Endothelial cell of umbilical vein (primary cell): ENCODE measurements around the gene STK32C. TPM values are rescaled to one million over a fixed set of nuclear protein-coding genes. Genes with fewer than 3 reads are reported as not detected.

ENCODE experiments used
- BruUV-seq: library from RNA; stranded (reverse); fragments of 400-500 nt; replicated peaks from 2 replicates; lab custom pipeline; 2021; lab: Mats Ljungman, UMichigan
- CTCF ChIA-PET: fragments of 300-600, 350-600 bp; sonication (Branson Sonifier 250); formaldehyde crosslinking; loops from one replicate; lab custom pipeline; 2021; ENCODE audit warnings: antibody characterized with exemption, inconsistent platforms; lab: Charles Lee
- POLR2A ChIA-PET: fragments of 300-600, 350-600 bp; sonication (Branson Sonifier 250); formaldehyde crosslinking; loops from one replicate; lab custom pipeline; 2021; ENCODE audit warnings: antibody characterized with exemption, inconsistent platforms; lab: Charles Lee
- DNase-seq: peaks from one replicate; pipeline ENCODE4 v3.0.0-alpha.2; 2011; ENCODE audit warnings: low read depth, low spot score
- FAIRE-seq: peaks from 2 replicates; lab custom pipeline; 2011; peaks lifted over from hg19 to GRCh38; lab: Jason Lieb, UNC
- H2AFZ ChIP-seq: 2 replicates; pipeline ENCODE4 v1.6.0; 2012; ENCODE audit warnings: low read depth, low read length, control low read depth, inconsistent platforms
- H3K27ac ChIP-seq: 2 replicates; pipeline ENCODE4 v1.5.1; 2011; ENCODE audit warnings: low read depth, mild to moderate bottlenecking, control low read depth, low read length, moderate library complexity; ENCODE audit not compliant: insufficient read depth
- H3K27me3 ChIP-seq, 2 experiments: 2 replicates each; pipeline versions ENCODE4 v1.6.0 to v1.6.1; 2011; ENCODE audit warnings: low read length in 2 of 2, mixed read lengths in 1 of 2; ENCODE audit not compliant: control insufficient read depth in 2 of 2, insufficient read depth in 2 of 2
- H3K36me3 ChIP-seq, 2 experiments: 2 replicates in 1 of 2; 3 replicates in 1 of 2; pipeline ENCODE4 v1.5.1; 2011; ENCODE audit warnings: low read length in 2 of 2, mild to moderate bottlenecking in 1 of 2, moderate library complexity in 1 of 2; ENCODE audit not compliant: control insufficient read depth in 2 of 2, insufficient read depth in 2 of 2; ENCODE audit errors: extremely low read depth in 1 of 2
- H3K4me1 ChIP-seq: 3 replicates; pipeline ENCODE4 v1.5.1; 2011; ENCODE audit warnings: mild to moderate bottlenecking, low read length; ENCODE audit not compliant: control insufficient read depth, insufficient read depth; ENCODE audit errors: extremely low read depth
- H3K4me2 ChIP-seq: 2 replicates; pipeline ENCODE4 v1.6.1; 2011; ENCODE audit warnings: low read length, control low read depth, mixed read lengths; ENCODE audit not compliant: insufficient read depth
- H3K4me3 ChIP-seq, 3 experiments: fragments of 200-600 bp in 1 of 3; sonication (generic), shearing (Covaris generic) in 1 of 3; replicated peaks in 1 of 3; 2 replicates each; pipeline ENCODE4 v1.5.1; 2011 to 2016; ENCODE audit warnings: control low read depth in 3 of 3, low read length in 3 of 3, mild to moderate bottlenecking in 2 of 3, inconsistent platforms in 1 of 3, low read depth in 1 of 3, moderate library complexity in 1 of 3; ENCODE audit not compliant: insufficient read depth in 1 of 3
- H3K79me2 ChIP-seq: 2 replicates; pipeline ENCODE4 v1.6.0; 2012; ENCODE audit warnings: low read length, inconsistent platforms; ENCODE audit not compliant: control insufficient read depth, insufficient read depth
- H3K9ac ChIP-seq: replicated peaks from 2 replicates; pipeline ENCODE3; 2011; ENCODE audit warnings: low read length, control low read depth; ENCODE audit not compliant: insufficient read depth; ENCODE audit errors: extremely low read depth
- H3K9me1 ChIP-seq: replicated peaks from 3 replicates; pipeline ENCODE4 v1.6.0; 2011; ENCODE audit warnings: mild to moderate bottlenecking, low read length; ENCODE audit not compliant: control insufficient read depth, insufficient read depth; ENCODE audit errors: extremely low read depth
- H3K9me3 ChIP-seq: replicated peaks from 2 replicates; pipeline ENCODE4 v1.5.1; 2012; ENCODE audit warnings: low read length, inconsistent platforms; ENCODE audit not compliant: control insufficient read depth, insufficient read depth
- H4K20me1 ChIP-seq: replicated peaks from 2 replicates; pipeline ENCODE3; 2011; ENCODE audit warnings: mild to moderate bottlenecking, low read length; ENCODE audit not compliant: control insufficient read depth, insufficient read depth; ENCODE audit errors: extremely low read depth
- EZH2 ChIP-seq: IDR thresholded peaks from 2 replicates; pipeline ENCODE4 v1.6.1; 2012; ENCODE audit warnings: borderline replicate concordance, low read depth, mild to moderate bottlenecking, moderate library complexity, low read length, inconsistent platforms; ENCODE audit not compliant: severe bottlenecking
- FOS ChIP-seq: IDR thresholded peaks from 2 replicates; pipeline ENCODE4 v1.6.1; 2011; ENCODE audit warnings: mild to moderate bottlenecking, low read length, moderate library complexity, borderline replicate concordance; ENCODE audit not compliant: insufficient read depth
- GATA2 ChIP-seq: IDR thresholded peaks from 2 replicates; pipeline ENCODE4 v1.7.0; 2011; ENCODE audit warnings: low read depth, mild to moderate bottlenecking, moderate library complexity, mixed read lengths, low read length; ENCODE audit not compliant: insufficient read length, insufficient read depth
- JUN ChIP-seq: IDR thresholded peaks from 2 replicates; pipeline ENCODE4 v1.6.1; 2011; ENCODE audit warnings: borderline replicate concordance, low read depth; ENCODE audit not compliant: insufficient read length, insufficient read depth
- MYC ChIP-seq: IDR thresholded peaks from one replicate; pipeline ENCODE4 v1.6.1; 2011; ENCODE audit warnings: mild to moderate bottlenecking, low read depth, low read length
- POLR2A ChIP-seq: IDR thresholded peaks from 2 replicates; pipeline ENCODE4 v1.6.1; 2012; ENCODE audit warnings: low read depth, mild to moderate bottlenecking, control low read depth, low read length
- POLR2AphosphoS5 ChIP-seq: IDR thresholded peaks from 2 replicates; pipeline ENCODE4 v1.6.1; 2012; ENCODE audit warnings: low read depth, mild to moderate bottlenecking, control low read depth, low read length, moderate library complexity; ENCODE audit not compliant: insufficient read depth
- dilution Hi-C: fragments of 300-500 bp; cut with MboI; formaldehyde crosslinking; loops from one replicate; pipeline ENCODE4 v1.15.0; 2019; ENCODE audit warnings: low sequenced_read_pairs; ENCODE audit not compliant: extremely low pct_ligation_motif_present
- intact Hi-C: fragments of 100-400 bp; cut with micrococcal nuclease; formaldehyde crosslinking; loops from one replicate; pipeline ENCODE4 v1.10.0; 2022
- polyA plus RNA-seq, 4 experiments: library from polyadenylated mRNA; depleted of rRNA in 3 of 4; stranded (reverse) in 3 of 4; unstranded in 1 of 4; fragments of >200 nt; gene quantifications; 2 replicates each; pipeline versions ENCODE4 v1.2.1 to v1.2.3, GENCODE V29; 2011 to 2012; ENCODE audit warnings: missing spikeins in 1 of 4
- total RNA-seq: library from RNA; stranded (reverse); gene quantifications from 2 replicates; pipeline ENCODE4 v1.2.3, GENCODE V29; 2021
- TF ChIP-seq, protein P1 (sequence below), 2 donors: IDR thresholded peaks; 1 replicate in 1 of 2; 2 replicates in 1 of 2; pipeline ENCODE4 v1.5.1; 2011; ENCODE audit warnings: low read length in 2 of 2, mild to moderate bottlenecking in 2 of 2, moderate library complexity in 2 of 2, control low read depth in 1 of 2, inconsistent platforms in 1 of 2, low read depth in 1 of 2; ENCODE audit not compliant: insufficient read depth in 1 of 2; ENCODE audit errors: extremely low read depth in 1 of 2
- TF ChIP-seq, protein P2 (sequence below): IDR thresholded peaks from 2 replicates; pipeline ENCODE4 v1.6.1; 2011; ENCODE audit not compliant: insufficient read depth, insufficient read length

The STK32C gene
- total and polyA plus RNA-seq, 2 donors (not counting 3 experiments of a cell fraction or from before 2014, with no cell fraction given) = 5.4 to 14.1 TPM

DNA sequence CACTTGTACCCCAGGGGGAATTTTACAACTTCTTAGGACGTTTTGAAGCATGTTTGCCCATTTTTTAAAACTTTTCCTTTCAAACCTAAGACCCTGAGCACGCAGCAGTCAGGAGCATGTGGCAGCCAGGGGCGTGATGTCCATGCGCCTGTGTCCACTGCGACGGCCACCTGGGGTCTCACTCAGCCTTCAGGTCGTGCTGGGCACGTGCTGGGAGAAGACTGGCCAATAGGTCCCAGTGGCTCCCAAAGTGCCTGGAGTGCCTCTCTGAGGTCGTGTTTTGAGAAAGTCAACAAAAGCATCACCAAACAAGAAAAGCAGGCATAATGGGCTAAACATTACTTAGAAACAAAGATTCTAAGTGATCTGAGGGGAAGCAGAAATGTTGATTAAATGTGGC is 39.1 kb upstream of the STK32C start:
- dilution Hi-C loops = no loop called here
- Histone ChIP-seq H3K9me3 (no peaks in the 10 kb centered on the region), H3K36me3 (peaks cover 0 to 3% of the 10 kb centered on the region in 2 experiments), H3K4me2 (no peak overlapping the region), H3K9me1 (no peaks in the 10 kb centered on the region), H3K79me2 (no peaks in the 10 kb centered on the region), H3K27me3 (no peaks in the 10 kb centered on the region), H3K27ac (no peak overlapping the region), H3K9ac (no peak overlapping the region), H4K20me1 (no peaks in the 10 kb centered on the region), H2AFZ (no peak overlapping the region), H3K4me1 (no peaks in the 10 kb centered on the region), H3K4me3 (no peak overlapping the region)
- FAIRE-seq (no peak), DNase-seq (no peak)
- no peak for TF ChIP-seq EZH2
- no peak for TF ChIP-seq POLR2AphosphoS5
- no peak for TF ChIP-seq FOS
- no peak for TF ChIP-seq POLR2A
- TF ChIP-seq GATA2 = no peak
- ChIA-PET POLR2A (no interaction called here), CTCF (no interaction called here)
- intact Hi-C loops = no loop called here
- BruUV-seq = no TSS peak

DNA sequence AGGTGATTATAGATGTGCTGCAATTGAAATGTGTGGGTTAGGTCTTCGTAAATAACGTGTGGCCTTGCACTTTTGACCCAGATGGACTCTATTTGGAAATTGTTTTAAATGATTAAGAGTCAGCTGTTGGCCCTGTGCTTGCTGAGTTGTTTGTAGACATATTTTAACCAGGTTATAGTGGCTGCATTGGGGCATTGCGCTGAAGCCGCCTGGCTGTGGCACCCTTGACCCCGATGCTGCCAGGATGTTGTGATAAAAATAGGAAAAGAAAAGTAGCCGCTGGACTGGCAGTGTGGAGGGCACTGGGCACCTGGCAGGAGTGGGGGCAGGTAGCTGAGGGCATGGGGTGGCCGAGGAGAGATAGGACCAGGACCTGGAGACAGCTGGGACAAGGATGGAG is 37.6 kb upstream of the STK32C start:
- H3K79me2 ChIP-seq = no peaks in the 10 kb centered on the region
- H3K36me3 ChIP-seq = peaks cover 0 to 3% of the 10 kb centered on the region in 2 experiments
- ChIA-PET POLR2A (no interaction called here), CTCF (no interaction called here)
- FAIRE-seq (no peak), DNase-seq (no peak)
- H3K27ac ChIP-seq = no peak overlapping the region
- H3K9me3 ChIP-seq = no peaks in the 10 kb centered on the region
- H3K9ac ChIP-seq = no peak overlapping the region
- no TSS peak for BruUV-seq
- H3K27me3 ChIP-seq = no peaks in the 10 kb centered on the region
- H3K4me3 ChIP-seq = no peak overlapping the region
- no peaks in the 10 kb centered on the region for H4K20me1 ChIP-seq
- no peak overlapping the region for H3K4me2 ChIP-seq
- no peaks in the 10 kb centered on the region for H3K9me1 ChIP-seq
- TF ChIP-seq MYC (no peak), EZH2 (no peak), POLR2A (no peak), FOS (no peak), GATA2 (no peak), POLR2AphosphoS5 (no peak), JUN (no peak)
- TF ChIP-seq, protein P1, sequence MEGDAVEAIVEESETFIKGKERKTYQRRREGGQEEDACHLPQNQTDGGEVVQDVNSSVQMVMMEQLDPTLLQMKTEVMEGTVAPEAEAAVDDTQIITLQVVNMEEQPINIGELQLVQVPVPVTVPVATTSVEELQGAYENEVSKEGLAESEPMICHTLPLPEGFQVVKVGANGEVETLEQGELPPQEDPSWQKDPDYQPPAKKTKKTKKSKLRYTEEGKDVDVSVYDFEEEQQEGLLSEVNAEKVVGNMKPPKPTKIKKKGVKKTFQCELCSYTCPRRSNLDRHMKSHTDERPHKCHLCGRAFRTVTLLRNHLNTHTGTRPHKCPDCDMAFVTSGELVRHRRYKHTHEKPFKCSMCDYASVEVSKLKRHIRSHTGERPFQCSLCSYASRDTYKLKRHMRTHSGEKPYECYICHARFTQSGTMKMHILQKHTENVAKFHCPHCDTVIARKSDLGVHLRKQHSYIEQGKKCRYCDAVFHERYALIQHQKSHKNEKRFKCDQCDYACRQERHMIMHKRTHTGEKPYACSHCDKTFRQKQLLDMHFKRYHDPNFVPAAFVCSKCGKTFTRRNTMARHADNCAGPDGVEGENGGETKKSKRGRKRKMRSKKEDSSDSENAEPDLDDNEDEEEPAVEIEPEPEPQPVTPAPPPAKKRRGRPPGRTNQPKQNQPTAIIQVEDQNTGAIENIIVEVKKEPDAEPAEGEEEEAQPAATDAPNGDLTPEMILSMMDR (IDR thresholded peaks at IDR 0.05; ENCODE audit: extremely low read depth in 1 of 2, insufficient read depth in 1 of 2, low read depth in 1 of 2, low read length in 2 of 2) = no peak
- TF ChIP-seq, protein P2, sequence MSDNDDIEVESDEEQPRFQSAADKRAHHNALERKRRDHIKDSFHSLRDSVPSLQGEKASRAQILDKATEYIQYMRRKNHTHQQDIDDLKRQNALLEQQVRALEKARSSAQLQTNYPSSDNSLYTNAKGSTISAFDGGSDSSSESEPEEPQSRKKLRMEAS = no peak
- H2AFZ ChIP-seq = no peak overlapping the region
- H3K4me1 ChIP-seq = no peaks in the 10 kb centered on the region
- dilution Hi-C loops (no loop called here), intact Hi-C loops (no loop called here)
